ENCODE results near the gene DDX60. TPM values are rescaled to one million over a fixed set of nuclear protein-coding genes. Genes with fewer than 3 reads are reported as not detected.

The DDX60 gene
- total RNA-seq, 2 donors from 2014 or later, result 9.1 to 19.2 TPM

GRCh38 chr4:168265327-168265726, 53.2 kb downstream of the DDX60 start:
- H3K4me1 ChIP-seq (replicated peaks), result no peaks in the 10 kb centered on the region
- H3K36me3 ChIP-seq, result no peaks in the 10 kb centered on the region
- intact Hi-C loops (cut with DNase I), result no loop called here
- no peaks in the 10 kb centered on the region for H3K27me3 ChIP-seq (replicated peaks; ENCODE audit: insufficient read depth)
- H3K27ac ChIP-seq, result no peak overlapping the region
- no peak for DNase-seq (ENCODE audit: low spot score)
- H3K4me3 ChIP-seq, result no peak overlapping the region
- WGBS, result 78% methylated on average over 1 of the region's 1 CpG
- TF ChIP-seq CTCF (IDR thresholded peaks at IDR 0.05) (no peak), POLR2AphosphoS5 (IDR thresholded peaks at IDR 0.05) (no peak), POLR2A (IDR thresholded peaks at IDR 0.05) (no peak)
- H3K9me3 ChIP-seq, result no peaks in the 10 kb centered on the region

DNA sequence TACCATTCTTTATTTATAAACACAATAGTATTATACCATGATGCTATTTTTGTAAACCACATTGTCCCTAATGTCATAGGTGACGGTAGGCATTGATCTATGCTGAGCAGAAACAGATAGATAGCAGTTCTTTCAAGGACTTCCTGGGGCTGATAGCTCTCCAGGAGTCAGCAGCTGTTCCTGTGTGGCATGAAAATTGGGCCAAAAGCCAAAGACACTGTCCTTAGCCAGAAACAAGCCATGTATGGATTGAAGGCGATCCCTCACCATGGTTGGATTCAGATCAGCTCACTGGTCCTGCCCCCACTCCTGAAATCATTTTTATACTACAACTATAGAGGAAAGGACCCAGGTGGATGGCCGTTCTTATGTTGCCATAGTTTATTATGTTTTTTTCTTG, 53.6 kb downstream of the DDX60 start:
- no peaks in the 10 kb centered on the region for H3K9me3 ChIP-seq
- intact Hi-C loops (cut with DNase I), result no loop called here
- no peaks in the 10 kb centered on the region for H3K27me3 ChIP-seq (replicated peaks; ENCODE audit: insufficient read depth)
- TF ChIP-seq CTCF (IDR thresholded peaks at IDR 0.05) (no peak), POLR2A (IDR thresholded peaks at IDR 0.05) (no peak), POLR2AphosphoS5 (IDR thresholded peaks at IDR 0.05) (no peak)
- H3K4me1 ChIP-seq (replicated peaks), result no peaks in the 10 kb centered on the region
- DNase-seq (ENCODE audit: low spot score), result no peak
- H3K4me3 ChIP-seq, result no peak overlapping the region
- no peaks in the 10 kb centered on the region for H3K36me3 ChIP-seq
- no peak overlapping the region for H3K27ac ChIP-seq
- 84% methylated on average over 3 of the region's 3 CpGs for WGBS

GRCh38 chr4:168263039-168263438, 55.5 kb downstream of the DDX60 start:
- WGBS, result 100% methylated on average over 1 of the region's 1 CpG
- DNase-seq (ENCODE audit: low spot score), result no peak
- no peaks in the 10 kb centered on the region for H3K4me1 ChIP-seq (replicated peaks)
- intact Hi-C loops (cut with DNase I), result no loop called here
- TF ChIP-seq POLR2AphosphoS5 (IDR thresholded peaks at IDR 0.05) (no peak), CTCF (IDR thresholded peaks at IDR 0.05) (no peak), POLR2A (IDR thresholded peaks at IDR 0.05) (no peak)
- H3K36me3 ChIP-seq, result no peaks in the 10 kb centered on the region
- H3K27me3 ChIP-seq (replicated peaks; ENCODE audit: insufficient read depth), result no peaks in the 10 kb centered on the region
- H3K4me3 ChIP-seq, result no peak overlapping the region
- no peaks in the 10 kb centered on the region for H3K9me3 ChIP-seq
- H3K27ac ChIP-seq, result no peak overlapping the region

DNA sequence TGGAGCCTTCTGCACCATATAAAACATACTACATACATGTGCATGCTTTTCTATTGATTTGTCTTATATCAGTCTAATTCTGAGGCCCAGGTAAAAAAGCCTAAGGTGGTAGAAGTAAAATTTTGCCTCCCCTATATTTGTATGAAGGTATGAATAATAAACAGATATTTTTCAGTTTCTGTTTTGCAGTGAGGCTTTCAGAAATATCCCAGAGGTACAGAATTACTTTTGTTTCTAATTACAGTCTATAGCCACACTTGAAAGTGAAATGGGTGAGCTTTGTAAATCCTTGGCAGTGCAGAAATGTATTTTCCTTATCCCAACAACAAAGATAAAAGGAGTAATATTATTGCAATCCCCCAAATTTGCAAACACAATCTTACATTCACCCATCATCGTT, 59.5 kb downstream of the DDX60 start:
- TF ChIP-seq POLR2A (IDR thresholded peaks at IDR 0.05), result no peak
- TF ChIP-seq CTCF (IDR thresholded peaks at IDR 0.05), result no peak
- no peak for TF ChIP-seq POLR2AphosphoS5 (IDR thresholded peaks at IDR 0.05)
- Histone ChIP-seq H3K27ac (no peak overlapping the region), H3K9me3 (no peaks in the 10 kb centered on the region), H3K4me1 (replicated peaks) (no peaks in the 10 kb centered on the region), H3K27me3 (replicated peaks; ENCODE audit: insufficient read depth) (no peaks in the 10 kb centered on the region), H3K36me3 (no peaks in the 10 kb centered on the region), H3K4me3 (no peak overlapping the region)
- intact Hi-C loops (cut with DNase I), result no loop called here
- DNase-seq (ENCODE audit: low spot score), result no peak
- 100% methylated on average over 1 of the region's 1 CpG for WGBS

DNA sequence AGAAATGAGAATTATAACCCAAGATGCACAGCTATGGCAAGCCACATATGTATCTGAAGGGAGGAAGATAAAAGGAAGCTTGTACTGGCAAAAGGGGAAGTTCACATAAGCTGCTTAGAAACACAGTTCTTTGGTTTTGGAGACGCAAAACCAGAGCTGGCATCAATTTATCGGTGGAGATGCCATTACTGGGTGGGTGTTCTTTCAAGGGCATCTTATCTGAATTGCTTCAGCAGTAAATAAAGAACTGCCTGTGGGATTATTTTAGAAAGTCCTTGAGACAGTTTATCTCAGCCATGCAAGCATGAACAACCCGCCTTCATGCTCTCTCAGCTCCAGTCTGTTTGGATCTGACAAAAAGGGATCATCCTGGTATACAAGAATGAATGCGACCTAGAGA, 60.8 kb downstream of the DDX60 start:
- no peak for TF ChIP-seq POLR2AphosphoS5 (IDR thresholded peaks at IDR 0.05)
- TF ChIP-seq CTCF (IDR thresholded peaks at IDR 0.05), result no peak
- no peak for TF ChIP-seq POLR2A (IDR thresholded peaks at IDR 0.05)
- no peak for DNase-seq (ENCODE audit: low spot score)
- Histone ChIP-seq H3K36me3 (no peaks in the 10 kb centered on the region), H3K9me3 (no peaks in the 10 kb centered on the region), H3K4me3 (no peak overlapping the region), H3K4me1 (replicated peaks) (no peaks in the 10 kb centered on the region), H3K27ac (no peak overlapping the region), H3K27me3 (replicated peaks; ENCODE audit: insufficient read depth) (no peaks in the 10 kb centered on the region)
- WGBS, result 91% methylated on average over 4 of the region's 4 CpGs
- intact Hi-C loops (cut with DNase I), result no loop called here
